GM18499 (cell line): ENCODE results near the gene CMTM4.
A peak's percentile ranks its signal among the peaks of the same experiment; 100 is the strongest.
"Not testable (repeated sequence)": the region's sequence is repeated elsewhere in the genome, so short reads cannot be mapped to it uniquely, and the experiment has no call there.

Experiments
- ATAC-seq: cut with Tn5 transposase; IDR thresholded peaks from one replicate; pipeline ENCODE4 v1.9.1; 2021; ENCODE audit warnings: moderate number of reproducible peaks; ENCODE audit not compliant: insufficient read depth, unreplicated experiment

The CMTM4 gene

DNA sequence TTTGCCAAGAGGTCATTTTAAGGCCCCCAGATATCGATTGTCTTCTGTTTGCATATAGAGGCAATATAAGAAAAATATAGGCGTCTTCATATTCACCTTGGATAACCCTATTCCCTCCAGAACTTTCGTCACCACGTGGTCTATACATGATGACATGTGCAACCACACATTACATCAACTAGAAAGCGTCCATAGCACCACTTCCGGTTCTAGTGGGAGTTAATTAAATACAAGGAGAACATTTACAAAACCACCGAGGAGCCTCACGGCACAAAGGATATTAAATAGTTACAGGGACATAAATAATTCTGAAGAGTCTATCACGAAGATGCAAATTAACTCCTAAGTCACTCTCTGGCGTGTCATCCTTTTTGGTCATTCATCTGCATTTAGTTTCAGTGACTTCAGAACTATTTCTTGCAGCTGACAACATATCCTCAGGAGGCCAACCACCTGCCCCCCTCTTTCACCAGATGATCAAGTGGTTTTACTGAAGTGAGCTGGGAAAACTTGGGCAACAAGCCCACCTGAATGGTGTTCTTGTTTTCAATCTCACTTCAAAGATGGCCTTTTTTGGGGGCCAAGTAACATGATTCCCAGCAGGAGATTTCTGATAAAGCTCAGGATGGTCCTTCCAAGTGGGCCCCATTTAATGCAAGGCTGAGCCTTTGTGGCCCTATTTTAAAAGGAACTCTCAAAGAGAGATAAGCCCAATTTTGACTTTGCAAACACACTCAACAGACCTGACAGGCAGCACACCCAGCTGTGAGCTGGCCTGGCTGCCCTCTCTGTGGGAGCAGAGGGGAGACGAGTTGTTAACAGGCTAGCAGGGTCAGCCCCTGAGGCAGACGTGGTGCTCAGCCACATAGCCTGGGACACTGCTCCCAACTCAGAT, 76.8 kb downstream of the CMTM4 start:
- no peak for ATAC-seq

GRCh38 chr16:66618588-66619375, 77.8 kb downstream of the CMTM4 start:
- ATAC-seq = no peak

GRCh38 chr16:66617728-66618127, 78.8 kb downstream of the CMTM4 start:
- ATAC-seq = no peak

DNA sequence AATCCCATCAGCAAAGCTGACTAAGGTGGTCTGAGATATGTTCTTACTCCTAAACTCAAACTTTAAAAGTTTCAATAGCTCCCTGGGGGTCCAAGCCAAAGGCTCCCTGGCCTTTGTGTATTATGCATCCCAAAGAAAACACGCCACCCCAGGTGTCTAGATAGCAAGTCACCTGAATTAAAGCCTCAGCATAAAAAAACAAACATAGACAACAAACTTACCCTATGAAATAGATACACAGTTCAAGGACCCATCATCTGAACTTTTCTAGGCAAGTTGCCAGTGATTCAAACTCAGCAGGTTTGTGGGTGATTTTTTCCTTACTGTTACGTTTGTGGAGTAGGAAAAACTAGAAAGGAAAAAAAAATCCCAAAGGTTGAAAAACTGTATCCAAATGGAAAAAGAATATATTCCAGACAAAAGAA, 79.5 kb downstream of the CMTM4 start:
- no peak for ATAC-seq

- no peak for ATAC-seq
These were observed 80.0 kb downstream of the CMTM4 start for GRCh38 chr16:66616592-66616991.

DNA sequence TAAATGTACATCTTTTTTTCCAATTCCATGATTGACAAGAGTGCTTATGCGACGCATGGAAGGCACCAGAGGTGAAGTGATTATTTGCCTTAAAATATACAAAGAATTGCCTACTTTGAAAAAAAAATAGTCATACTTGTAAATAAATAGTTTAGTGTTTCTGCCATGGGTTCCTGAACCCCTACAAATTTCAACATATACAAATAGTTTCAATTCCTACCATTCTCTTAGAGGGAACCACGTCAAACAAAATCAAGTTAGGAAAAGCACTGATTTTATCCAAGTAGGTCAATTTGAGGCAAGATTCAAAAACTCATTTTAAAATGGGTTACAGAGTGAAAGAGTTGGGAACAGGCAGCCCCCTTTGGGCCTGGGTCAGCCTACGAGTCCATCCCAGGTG, 80.4 kb downstream of the CMTM4 start:
- ATAC-seq = no peak

DNA sequence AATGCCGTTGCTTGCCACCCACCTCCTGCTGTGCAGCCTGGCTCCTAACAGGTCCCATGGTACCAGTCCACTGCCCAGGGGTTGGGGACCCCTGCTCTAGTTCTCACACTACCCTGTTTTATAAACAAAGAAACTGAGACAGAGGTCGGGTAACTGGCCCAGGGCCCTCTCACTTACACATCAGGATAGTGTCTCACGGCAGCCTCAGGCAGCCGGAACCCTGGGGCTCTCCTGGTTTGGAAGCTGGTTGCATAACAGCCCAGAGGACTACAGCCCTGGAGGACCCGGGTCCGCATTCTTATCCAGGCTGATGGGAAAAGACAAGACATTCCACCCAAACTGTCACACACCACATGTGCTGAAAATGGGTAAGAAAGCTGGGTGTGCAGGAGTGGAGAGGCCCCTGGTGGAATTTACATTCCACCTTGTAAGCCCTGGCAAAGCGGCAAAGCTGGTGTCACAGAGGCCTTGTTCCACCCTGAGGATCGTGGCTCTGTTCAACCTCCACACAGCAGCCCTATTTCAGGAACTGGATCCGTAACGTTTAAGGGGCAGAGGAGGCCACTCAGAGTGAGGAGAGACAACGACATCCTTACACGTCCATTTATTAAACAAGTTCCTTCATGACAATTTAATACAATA, 82.3 kb downstream of the CMTM4 start:
- ATAC-seq = no peak

DNA sequence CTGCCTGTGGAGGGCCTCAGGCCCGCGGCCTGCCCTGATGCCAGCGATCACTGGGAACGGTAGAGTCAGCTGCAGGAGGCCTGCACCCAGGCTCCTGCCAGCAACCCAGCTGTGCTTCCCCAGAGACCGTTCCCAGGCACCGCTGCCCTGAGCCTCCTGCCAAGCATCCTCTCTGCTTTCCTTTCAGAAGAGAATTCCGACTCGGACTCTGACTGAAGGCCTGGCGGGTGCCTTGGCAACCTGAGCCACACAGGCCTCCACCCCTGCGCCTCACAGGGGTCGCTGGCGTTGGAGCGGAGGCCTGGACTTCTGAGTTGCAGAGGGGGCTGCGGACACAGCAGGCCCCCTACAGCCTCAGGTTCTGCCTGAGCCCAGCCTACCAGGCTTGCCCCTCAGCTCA, 84.1 kb downstream of the CMTM4 start:
- ATAC-seq = no peak

- not testable (repeated sequence) for ATAC-seq
These were observed 84.6 kb downstream of the CMTM4 start for GRCh38 chr16:66611911-66612310.

DNA sequence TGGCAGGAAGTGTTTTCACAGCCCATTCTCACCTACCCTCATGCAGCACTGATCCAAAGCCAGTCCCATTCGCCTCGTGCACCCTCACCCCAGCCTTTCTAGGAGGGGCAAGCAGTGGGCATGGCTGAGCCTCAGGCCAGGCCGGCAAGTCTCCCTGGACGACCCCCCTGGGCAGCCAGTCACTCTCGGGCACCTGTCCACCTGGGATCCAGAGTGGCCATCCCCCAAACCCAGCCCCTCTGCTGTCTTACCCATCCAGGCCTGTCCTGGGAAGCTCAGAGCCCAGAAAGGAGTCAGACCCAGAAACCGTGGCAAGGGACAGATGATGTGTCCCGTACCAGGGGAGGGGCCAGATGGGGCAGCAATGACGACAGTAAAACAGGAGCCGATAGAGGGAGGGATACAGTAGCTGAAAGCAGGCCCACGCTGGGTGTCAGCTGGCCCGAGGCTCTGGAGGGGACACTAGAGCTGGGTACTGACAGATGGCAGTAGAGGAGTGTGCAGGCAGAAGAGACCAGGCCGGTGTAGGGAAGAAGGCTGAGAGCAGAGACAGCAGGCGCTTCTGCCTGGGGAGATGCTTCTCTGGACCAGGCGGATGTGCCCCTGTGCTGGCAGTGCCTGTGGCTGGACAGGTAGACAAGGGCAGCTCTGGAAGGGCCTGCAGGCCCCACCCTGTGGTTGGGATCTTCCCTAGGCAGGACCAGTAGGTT, 86.3 kb downstream of the CMTM4 start:
- ATAC-seq = no peak

- no peak for ATAC-seq
These were observed 87.4 kb downstream of the CMTM4 start for GRCh38 chr16:66609139-66609510.

DNA sequence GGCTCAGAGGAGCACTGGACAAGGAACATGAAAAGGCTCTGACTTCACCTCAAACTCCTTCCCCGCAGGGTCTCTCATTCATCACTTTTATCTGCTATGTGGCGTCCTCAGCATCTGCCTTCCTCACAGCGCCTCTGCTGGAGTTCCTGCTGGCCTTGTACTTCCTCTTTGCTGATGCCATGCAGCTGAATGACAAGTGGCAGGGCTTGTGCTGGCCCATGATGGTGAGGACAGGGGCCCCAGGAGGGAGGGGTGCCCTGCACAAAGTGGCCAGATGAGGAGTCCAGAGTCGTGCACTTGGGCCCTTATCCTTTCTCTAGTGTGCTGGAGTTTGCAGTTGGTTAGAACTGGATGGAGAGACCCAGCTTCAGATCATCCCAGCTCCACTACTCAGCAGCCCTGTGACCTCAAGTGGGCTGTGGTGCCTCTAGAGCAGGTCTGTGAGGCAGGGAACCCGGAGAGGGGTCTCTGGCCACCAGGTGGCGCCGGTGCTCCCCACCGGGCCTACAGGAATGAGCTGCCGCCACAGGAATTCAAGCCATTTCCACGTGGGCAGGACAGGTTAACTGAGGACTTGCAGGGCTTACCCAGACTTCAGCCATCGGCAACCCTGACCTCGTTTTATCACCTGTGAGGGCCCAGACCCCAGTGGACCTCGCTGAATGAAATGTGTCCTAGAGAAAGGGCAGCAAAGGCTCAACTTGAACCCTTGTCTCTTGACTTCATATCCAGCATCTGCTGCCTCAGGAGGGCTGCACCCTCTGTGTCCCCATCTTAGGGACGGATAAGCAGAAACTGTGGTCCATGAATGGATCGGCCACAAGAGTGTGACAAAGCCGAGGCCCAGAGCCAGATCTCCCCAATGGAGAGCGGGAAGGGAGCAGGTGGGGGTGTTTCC, 88.1 kb downstream of the CMTM4 start:
- peak; percentile 29 for ATAC-seq

- ATAC-seq = peak; percentile 58
These were observed 90.4 kb downstream of the CMTM4 start for GRCh38 chr16:66605979-66606751.

GRCh38 chr16:66605177-66605978, 91.2 kb downstream of the CMTM4 start:
- ATAC-seq = no peak

GRCh38 chr16:66604376-66605176, 92.0 kb downstream of the CMTM4 start, which contains the start of gene CMTM3:
CMTM3 (plus strand) TSS chr16:66604704; CDS start chr16:66604806, 102 bp downstream.
- no peak for ATAC-seq

GRCh38 chr16:66603537-66604375, 92.8 kb downstream of the CMTM4 start:
- no peak for ATAC-seq
